ENCODE measurements around the gene CEND1. TPM values are rescaled to one million over a fixed set of nuclear protein-coding genes. Genes with fewer than 3 reads are reported as not detected.

CEND1 gene
- polyA plus RNA-seq, 1 donor (not counting 4 experiments of a cell fraction or from before 2014, with no cell fraction given), result not detected

DNA sequence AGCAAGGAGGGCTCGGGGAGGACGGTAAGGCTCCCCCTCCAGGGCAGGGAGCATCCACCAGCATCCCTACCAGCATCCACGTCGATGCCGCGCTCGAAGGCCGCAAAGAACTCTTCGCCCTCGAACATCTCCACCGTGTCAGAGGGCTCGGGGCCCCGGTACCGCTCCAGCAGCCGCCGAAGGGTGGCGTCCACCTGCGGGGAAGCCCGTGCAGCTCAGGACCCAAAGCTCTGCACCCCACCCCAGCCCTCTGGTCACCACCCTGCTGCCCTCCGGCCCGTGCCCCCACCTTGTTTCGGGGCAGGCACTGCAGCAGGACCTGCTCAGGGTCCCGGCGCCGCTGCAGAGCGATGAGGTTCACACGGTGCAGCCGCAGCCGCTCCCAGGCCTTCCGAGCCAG lies 10.6 kb upstream of the CEND1 start:
- FAIRE-seq (no peak), DNase-seq (ENCODE audit: low read depth, low spot score) (no peak)
- TF ChIP-seq, protein P1, sequence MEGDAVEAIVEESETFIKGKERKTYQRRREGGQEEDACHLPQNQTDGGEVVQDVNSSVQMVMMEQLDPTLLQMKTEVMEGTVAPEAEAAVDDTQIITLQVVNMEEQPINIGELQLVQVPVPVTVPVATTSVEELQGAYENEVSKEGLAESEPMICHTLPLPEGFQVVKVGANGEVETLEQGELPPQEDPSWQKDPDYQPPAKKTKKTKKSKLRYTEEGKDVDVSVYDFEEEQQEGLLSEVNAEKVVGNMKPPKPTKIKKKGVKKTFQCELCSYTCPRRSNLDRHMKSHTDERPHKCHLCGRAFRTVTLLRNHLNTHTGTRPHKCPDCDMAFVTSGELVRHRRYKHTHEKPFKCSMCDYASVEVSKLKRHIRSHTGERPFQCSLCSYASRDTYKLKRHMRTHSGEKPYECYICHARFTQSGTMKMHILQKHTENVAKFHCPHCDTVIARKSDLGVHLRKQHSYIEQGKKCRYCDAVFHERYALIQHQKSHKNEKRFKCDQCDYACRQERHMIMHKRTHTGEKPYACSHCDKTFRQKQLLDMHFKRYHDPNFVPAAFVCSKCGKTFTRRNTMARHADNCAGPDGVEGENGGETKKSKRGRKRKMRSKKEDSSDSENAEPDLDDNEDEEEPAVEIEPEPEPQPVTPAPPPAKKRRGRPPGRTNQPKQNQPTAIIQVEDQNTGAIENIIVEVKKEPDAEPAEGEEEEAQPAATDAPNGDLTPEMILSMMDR (optimal IDR thresholded peaks at IDR 0.05 in 1 of 3, IDR thresholded peaks at IDR 0.05 in 1 of 3, conservative IDR thresholded peaks at IDR 0.05 in 1 of 3; ENCODE audit: extremely low read depth in 1 of 3, insufficient read depth in 2 of 3, low read length in 3 of 3), result no peak
- no peak for TF ChIP-seq EZH2 (IDR thresholded peaks at IDR 0.05; ENCODE audit: low read length)
- Histone ChIP-seq H3K9ac (ENCODE audit: control insufficient read depth, extremely low read depth, insufficient read depth, low read length) (no peak overlapping the region), H3K27ac (ENCODE audit: control insufficient read depth, insufficient read depth, low read length) (no peak overlapping the region), H3K9me3 (ENCODE audit: control insufficient read depth, low read depth, low read length) (no peaks in the 10 kb centered on the region), H3K4me2 (ENCODE audit: control insufficient read depth, extremely low read depth, insufficient read depth, low read depth, low read length) (no peak overlapping the region), H3K9me1 (ENCODE audit: control insufficient read depth, extremely low read depth, insufficient read depth, low read length) (no peaks in the 10 kb centered on the region), H3K79me2 (ENCODE audit: control insufficient read depth, insufficient read depth, low read length) (no peaks in the 10 kb centered on the region), H2AFZ (ENCODE audit: control insufficient read depth, low read length) (no peak overlapping the region), H3K4me1 (ENCODE audit: control insufficient read depth, extremely low read depth, insufficient read depth, low read length) (peaks cover 26% of the 10 kb centered on the region), H3K36me3 (ENCODE audit: control insufficient read depth in 2 of 2, extremely low read depth in 1 of 2, insufficient read depth in 2 of 2, low read length in 2 of 2) (peaks cover 0 to 17% of the 10 kb centered on the region in 2 experiments), H3K4me3 (ENCODE audit: control insufficient read depth in 2 of 3, extremely low read depth in 1 of 3, insufficient read depth in 2 of 3, low read depth in 1 of 3, low read length in 3 of 3) (no peak overlapping the region), H3K27me3 (ENCODE audit: control insufficient read depth, extremely low read depth, insufficient read depth, low read length) (no peaks in the 10 kb centered on the region), H4K20me1 (ENCODE audit: control insufficient read depth, extremely low read depth, insufficient read depth, low read length) (no peaks in the 10 kb centered on the region)
- dilution Hi-C loops (cut with MboI; ENCODE audit: extremely low pct_ligation_motif_present, low sequenced_read_pairs), result no loop called here

DNA sequence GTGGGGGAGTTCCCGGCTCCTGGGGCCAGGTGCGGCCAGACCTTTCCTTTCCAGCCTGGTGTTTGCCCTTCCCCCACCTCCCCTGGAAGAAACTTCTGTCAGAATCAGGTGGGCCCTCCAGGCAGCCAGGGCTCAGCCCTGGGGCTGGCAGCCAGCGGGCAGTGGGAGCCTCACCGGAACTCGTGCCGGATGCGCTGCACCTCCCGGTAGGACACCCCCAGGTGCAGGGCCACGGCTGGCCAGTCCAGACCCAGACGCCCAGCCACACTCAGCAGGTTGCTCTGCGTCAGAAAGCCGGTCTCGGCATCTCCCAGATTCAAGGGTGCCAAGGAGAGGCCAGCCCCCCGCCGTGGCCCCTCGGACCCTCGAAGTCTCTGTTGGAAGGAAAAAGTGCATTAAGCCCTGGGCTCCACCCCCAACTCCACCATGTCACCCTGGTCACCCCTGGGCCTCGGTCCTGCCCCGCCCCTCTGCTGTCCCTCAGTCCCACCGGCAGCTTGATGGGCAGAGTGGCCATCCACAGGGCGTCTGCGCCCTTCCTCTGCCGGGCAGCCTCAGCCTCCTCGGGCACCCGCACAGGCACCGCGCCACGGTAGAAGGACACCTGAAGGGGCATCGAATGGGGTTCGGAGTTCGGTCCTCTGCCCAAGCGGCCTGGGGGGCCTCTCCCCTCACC lies 9.9 kb upstream of the CEND1 start:
- no peak overlapping the region for H3K9ac ChIP-seq (ENCODE audit: control insufficient read depth, extremely low read depth, insufficient read depth, low read length)
- H4K20me1 ChIP-seq (ENCODE audit: control insufficient read depth, extremely low read depth, insufficient read depth, low read length), result no peaks in the 10 kb centered on the region
- H3K27me3 ChIP-seq (ENCODE audit: control insufficient read depth, extremely low read depth, insufficient read depth, low read length), result no peaks in the 10 kb centered on the region
- H3K27ac ChIP-seq (ENCODE audit: control insufficient read depth, insufficient read depth, low read length), result no peak overlapping the region
- H3K9me1 ChIP-seq (ENCODE audit: control insufficient read depth, extremely low read depth, insufficient read depth, low read length), result no peaks in the 10 kb centered on the region
- dilution Hi-C loops (cut with MboI; ENCODE audit: extremely low pct_ligation_motif_present, low sequenced_read_pairs), result no loop called here
- H3K4me1 ChIP-seq (ENCODE audit: control insufficient read depth, extremely low read depth, insufficient read depth, low read length), result peaks cover 29% of the 10 kb centered on the region
- no peak overlapping the region for H2AFZ ChIP-seq (ENCODE audit: control insufficient read depth, low read length)
- TF ChIP-seq EZH2 (IDR thresholded peaks at IDR 0.05; ENCODE audit: low read length), result no peak
- TF ChIP-seq, protein P1 (optimal IDR thresholded peaks at IDR 0.05 in 1 of 3, IDR thresholded peaks at IDR 0.05 in 1 of 3, conservative IDR thresholded peaks at IDR 0.05 in 1 of 3; ENCODE audit: extremely low read depth in 1 of 3, insufficient read depth in 2 of 3, low read length in 3 of 3), result no peak
- H3K36me3 ChIP-seq (ENCODE audit: control insufficient read depth in 2 of 2, extremely low read depth in 1 of 2, insufficient read depth in 2 of 2, low read length in 2 of 2), result peaks cover 0 to 17% of the 10 kb centered on the region in 2 experiments
- no peaks in the 10 kb centered on the region for H3K9me3 ChIP-seq (ENCODE audit: control insufficient read depth, low read depth, low read length)
- DNase-seq (ENCODE audit: low read depth, low spot score), result no peak
- FAIRE-seq, result no peak
- H3K79me2 ChIP-seq (ENCODE audit: control insufficient read depth, insufficient read depth, low read length), result no peaks in the 10 kb centered on the region
- no peak overlapping the region for H3K4me2 ChIP-seq (ENCODE audit: control insufficient read depth, extremely low read depth, insufficient read depth, low read depth, low read length)
- H3K4me3 ChIP-seq (ENCODE audit: control insufficient read depth in 2 of 3, extremely low read depth in 1 of 3, insufficient read depth in 2 of 3, low read depth in 1 of 3, low read length in 3 of 3), result no peak overlapping the region

Measured in keratinocyte (primary cell).